GM18867 (cell line): Measurements from ENCODE around the gene NRXN2.

Experiments used
- ATAC-seq: cut with Tn5 transposase; IDR thresholded peaks from one replicate; pipeline ENCODE4 v1.9.1; 2021; ENCODE audit warnings: mild to moderate bottlenecking, moderate library complexity; ENCODE audit not compliant: unreplicated experiment

The NRXN2 gene

GRCh38 chr11:64723117-64723906 is at the start of gene NRXN2:
Gene NRXN2, minus strand, starts transcription at chr11:64723197. Its CDS starts 9,498 bp downstream, at chr11:64713699.
- ATAC-seq: peak; percentile 85

- peak; percentile 6 for ATAC-seq
Observed at GRCh38 chr11:64772303-64773018, 49.5 kb upstream of the NRXN2 start.

- ATAC-seq: peak; percentile 47
Observed at GRCh38 chr11:64771861-64772260, 48.9 kb upstream of the NRXN2 start.

GRCh38 chr11:64770120-64770519 is 47.1 kb upstream of the NRXN2 start:
- no peak for ATAC-seq

GRCh38 chr11:64769283-64769682 is 46.3 kb upstream of the NRXN2 start:
- no peak for ATAC-seq

- no peak for ATAC-seq
Observed at GRCh38 chr11:64768300-64768694, 45.3 kb upstream of the NRXN2 start.

- no peak for ATAC-seq
Observed at GRCh38 chr11:64767344-64768299, 44.6 kb upstream of the NRXN2 start.

GRCh38 chr11:64766881-64767280 is 43.9 kb upstream of the NRXN2 start:
- no peak for ATAC-seq

GRCh38 chr11:64765851-64766665 is 43.1 kb upstream of the NRXN2 start:
- ATAC-seq: no peak

- ATAC-seq: no peak
Observed at GRCh38 chr11:64765291-64765850, 42.4 kb upstream of the NRXN2 start.

- no peak for ATAC-seq
Observed at GRCh38 chr11:64764753-64765152, 41.8 kb upstream of the NRXN2 start.

GRCh38 chr11:64764040-64764611 is 41.1 kb upstream of the NRXN2 start:
- ATAC-seq: no peak

- ATAC-seq: no peak
Observed at GRCh38 chr11:64763526-64764039, 40.6 kb upstream of the NRXN2 start.

GRCh38 chr11:64762674-64763525 is 39.9 kb upstream of the NRXN2 start:
- ATAC-seq: no peak

- no peak for ATAC-seq
Observed at GRCh38 chr11:64762277-64762673, 39.3 kb upstream of the NRXN2 start.

GRCh38 chr11:64760759-64761420 is 37.9 kb upstream of the NRXN2 start:
- no peak for ATAC-seq

- no peak for ATAC-seq
Observed at GRCh38 chr11:64759722-64760719, 37.0 kb upstream of the NRXN2 start, which contains the start of gene PYGM. Gene PYGM, minus strand, starts transcription at chr11:64759974. Its CDS starts 76 bp downstream, at chr11:64759898.
